CD4-positive, alpha-beta T cell treated with Interleukin-15 for 4 hours (primary cell): ENCODE measurements around the gene UBAC2.
"Not testable (repeated sequence)": the region's sequence is repeated elsewhere in the genome, so short reads cannot be mapped to it uniquely, and the experiment has no call there.

Source experiments
- DNase-seq: peaks from one replicate; pipeline ENCODE4 v3.0.0-alpha.2; 2020; ENCODE audit warnings: low spot score

The UBAC2 gene

DNA sequence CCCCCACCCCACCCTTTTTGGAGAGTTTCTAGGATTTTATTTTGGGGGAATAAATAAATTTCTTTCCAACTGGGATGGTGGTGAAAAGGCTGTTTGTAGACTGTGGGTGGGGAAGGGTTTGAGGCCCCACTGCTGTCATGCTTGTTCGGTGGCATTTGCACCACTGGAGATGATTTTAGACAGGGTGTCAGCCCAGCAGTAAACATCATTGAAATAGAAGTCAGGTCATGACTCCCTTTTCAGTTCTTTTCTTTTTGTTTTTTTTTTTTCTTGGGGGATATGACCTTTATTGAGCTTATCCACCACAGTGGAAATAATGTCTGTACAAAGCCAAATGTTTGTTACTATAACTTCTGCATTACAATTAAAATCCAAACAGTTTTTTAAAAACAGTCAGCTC is 14.1 kb downstream of the UBAC2 start:
- no peak for DNase-seq

GRCh38 chr13:99215184-99215830 is 14.7 kb downstream of the UBAC2 start:
- DNase-seq, result peak; percentile 59

DNA sequence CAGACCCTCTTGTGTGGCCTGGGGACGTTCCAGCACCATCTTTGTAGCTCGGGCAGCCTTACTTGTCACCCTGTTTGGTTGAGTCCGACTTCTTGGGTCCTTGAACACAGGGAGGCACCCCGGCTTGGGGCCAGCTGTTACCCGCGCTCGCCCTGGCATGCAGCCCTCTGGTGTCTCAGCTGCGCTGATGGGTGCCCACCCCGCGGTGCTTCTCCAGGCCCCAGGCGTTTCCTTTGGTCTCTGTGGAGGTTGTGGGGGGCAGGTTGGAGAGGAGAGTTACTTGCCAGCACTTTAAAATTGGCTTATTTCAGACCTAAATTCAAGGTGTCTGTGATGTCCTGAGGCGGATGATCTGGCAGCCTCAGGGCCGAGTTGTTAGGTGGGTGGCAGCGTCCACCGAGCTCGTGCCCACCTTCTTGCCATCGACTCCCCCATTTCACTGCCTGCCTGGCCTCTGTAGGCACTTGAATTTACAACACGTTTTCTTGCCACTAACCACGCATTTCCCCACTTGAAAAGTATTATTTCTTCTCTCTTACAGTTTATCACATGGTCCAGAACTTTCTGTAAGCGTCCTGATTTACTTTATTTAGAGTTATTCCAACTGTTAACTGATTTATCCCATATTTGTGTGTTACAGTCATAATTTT is 16.9 kb downstream of the UBAC2 start:
- no peak for DNase-seq

DNA sequence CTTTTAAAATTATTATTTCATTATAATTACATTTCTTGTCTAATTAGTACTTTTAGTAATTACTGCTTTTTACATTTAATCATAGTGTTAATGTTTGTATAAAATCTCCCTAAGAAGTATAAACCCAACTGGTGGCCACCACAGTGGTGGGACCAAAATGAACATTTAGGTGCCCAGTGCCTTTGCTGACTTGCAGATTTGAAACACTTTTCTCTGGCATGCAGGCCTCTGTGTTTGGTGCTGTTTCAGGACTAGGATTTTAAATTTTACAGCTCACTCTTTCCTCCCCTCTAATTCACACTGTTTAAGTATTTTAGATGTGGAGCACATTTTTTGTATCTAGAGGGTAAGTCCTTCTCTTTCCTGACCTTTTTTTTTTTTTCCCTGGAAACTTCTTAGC is 17.5 kb downstream of the UBAC2 start:
- DNase-seq, result no peak

- DNase-seq, result no peak
Observed at GRCh38 chr13:99218545-99218944, 17.9 kb downstream of the UBAC2 start.

DNA sequence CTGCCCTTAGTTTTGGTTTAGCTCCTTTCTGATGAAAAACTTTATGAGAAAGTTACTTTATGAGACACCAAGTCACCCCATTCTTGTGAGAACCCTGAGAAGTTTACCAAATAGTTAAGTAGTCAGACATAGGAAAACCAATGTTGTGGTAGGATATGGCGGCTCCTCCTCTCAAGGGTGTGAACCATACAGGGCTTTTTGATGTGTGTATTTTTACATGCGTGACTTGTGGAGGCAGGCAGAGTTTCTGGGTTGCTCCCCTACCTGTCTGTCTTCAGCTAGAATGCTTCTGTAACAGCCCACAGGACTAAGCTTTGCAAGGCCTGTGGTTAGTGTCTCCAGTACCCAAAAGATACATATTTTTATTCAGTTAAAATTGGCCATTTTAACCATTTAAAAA is 18.3 kb downstream of the UBAC2 start:
- peak; percentile 81 for DNase-seq

DNA sequence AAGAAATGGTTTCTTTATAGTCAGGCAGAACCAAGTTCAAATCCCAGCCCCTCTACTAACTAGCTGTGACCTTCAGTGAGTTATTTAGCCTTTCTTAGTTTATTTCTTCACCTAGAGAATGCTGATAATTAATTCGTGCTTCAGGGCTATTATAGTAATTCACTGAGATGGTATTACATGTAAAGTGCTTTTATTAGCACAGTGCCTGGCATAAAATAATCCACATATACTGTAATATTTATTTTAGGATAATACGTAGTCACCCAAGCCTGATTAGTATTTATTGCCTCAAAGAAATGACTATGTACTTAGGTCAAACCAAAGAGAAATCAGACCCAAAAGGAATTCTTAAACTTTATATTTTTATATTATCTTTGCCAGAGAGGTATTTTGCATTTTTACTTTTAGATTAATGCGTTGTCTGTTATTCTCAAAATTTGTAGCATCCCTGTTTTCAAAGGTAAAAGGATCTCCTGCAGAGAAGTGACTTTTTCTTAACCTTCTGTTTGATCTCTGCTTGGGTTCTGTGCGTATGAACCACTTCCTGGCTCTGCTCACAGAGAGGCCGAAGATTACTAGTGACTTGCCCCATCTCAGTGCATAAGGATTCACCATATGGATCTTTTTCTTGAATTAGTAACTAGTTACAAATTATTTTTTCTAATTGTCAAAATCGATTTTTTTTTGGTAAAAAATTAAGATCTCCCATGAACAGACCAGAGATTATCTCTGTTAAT is 19.7 kb downstream of the UBAC2 start:
- DNase-seq, result peak; percentile 47

DNA sequence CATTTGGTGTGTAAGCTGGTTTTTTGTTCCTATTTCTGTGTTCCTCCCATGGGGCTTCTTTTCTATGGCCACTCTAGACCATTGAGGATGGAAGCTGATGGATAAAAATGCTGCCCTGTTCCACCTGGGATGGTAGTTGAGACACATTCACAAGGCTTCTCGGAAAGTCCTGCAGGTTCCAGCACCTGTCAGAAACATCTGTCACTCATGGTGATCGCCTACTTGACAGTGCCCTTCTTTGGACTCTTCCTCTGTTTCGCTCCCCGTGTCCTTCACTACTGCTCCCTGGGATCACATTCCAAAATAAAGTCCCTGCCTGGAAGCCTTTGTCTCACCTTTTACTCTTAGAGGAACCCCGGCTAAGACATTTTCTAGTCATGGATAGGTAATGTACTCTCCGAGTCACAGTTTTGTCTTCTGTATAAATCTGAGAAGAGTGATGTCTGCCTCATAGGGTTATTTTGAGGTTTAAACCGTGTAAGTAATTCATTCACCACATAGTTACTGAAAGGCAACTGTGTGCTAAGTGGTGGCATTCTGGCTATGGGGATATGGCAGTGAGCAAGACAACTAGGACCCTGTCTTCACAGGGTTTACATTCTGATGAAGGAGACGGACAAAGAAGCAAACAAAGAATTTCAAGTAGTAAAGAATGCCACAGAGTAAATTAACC is 21.0 kb downstream of the UBAC2 start:
- DNase-seq, result no peak

- no peak for DNase-seq
Observed at GRCh38 chr13:99223587-99223986, 22.9 kb downstream of the UBAC2 start.

GRCh38 chr13:99224021-99224420 is 23.4 kb downstream of the UBAC2 start:
- DNase-seq, result no peak

GRCh38 chr13:99225078-99225477 is 24.4 kb downstream of the UBAC2 start:
- DNase-seq, result no peak

DNA sequence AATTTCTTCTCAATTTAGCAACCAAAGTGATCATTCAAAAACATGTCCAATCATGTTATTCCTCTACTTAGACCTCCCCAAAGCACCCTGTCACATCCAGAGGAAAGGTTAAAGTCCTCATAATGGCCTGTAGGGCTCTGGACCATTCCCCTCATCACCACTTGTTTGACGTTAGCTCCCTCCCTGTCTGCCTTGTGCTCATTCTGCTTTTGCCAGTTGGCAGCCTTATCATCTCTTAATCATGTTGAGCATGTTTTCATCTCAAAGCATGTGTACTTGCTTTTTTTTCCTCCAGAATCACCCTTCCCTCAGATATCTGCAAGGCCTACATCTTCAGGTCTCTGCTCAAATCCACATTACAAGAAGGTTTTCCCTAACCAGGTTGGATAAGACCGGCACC is 25.9 kb downstream of the UBAC2 start:
- DNase-seq, result no peak

GRCh38 chr13:99227331-99227900 is 26.8 kb downstream of the UBAC2 start:
- no peak for DNase-seq

DNA sequence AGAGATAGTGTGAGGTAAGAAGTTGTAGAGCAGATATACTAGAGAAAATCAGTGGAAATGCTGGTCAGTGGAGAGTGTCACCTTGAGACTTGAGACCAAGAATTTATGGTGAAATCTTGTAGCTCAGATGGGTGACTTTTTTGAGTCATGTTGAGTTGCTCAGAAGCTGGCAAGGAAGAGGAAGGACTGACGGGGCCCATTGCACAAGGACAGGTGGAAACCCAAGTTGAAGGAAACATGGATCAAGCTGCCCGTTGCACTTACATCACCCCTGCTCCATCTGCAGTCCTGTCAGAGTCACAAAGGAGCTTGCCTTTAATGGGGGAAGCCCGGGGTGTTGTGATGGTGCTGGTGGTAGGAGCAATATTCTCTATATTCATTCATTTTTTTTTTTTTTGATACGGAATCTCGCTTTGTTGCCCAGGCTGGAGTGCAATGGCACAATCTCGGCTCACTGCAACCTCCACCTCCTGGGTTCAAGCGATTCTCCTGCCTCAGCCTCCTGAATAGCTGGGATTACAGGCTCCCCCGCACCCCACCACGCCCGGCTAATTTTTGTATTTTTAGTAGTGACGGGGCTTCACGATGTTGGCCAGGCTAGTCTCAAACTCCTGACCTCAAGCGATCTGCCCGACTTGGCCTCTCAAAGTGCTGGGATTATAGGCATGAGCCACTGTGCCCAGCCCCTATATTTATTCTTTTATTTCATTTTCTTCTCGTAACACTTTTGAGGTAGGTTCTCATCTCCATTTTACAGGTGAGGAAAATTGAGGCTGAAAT is 27.4 kb downstream of the UBAC2 start:
- DNase-seq, result no peak

- DNase-seq, result peak; percentile 46
Observed at GRCh38 chr13:99228737-99229691, 28.4 kb downstream of the UBAC2 start.

GRCh38 chr13:99230588-99230987 is 29.9 kb downstream of the UBAC2 start:
- not testable (repeated sequence) for DNase-seq

DNA sequence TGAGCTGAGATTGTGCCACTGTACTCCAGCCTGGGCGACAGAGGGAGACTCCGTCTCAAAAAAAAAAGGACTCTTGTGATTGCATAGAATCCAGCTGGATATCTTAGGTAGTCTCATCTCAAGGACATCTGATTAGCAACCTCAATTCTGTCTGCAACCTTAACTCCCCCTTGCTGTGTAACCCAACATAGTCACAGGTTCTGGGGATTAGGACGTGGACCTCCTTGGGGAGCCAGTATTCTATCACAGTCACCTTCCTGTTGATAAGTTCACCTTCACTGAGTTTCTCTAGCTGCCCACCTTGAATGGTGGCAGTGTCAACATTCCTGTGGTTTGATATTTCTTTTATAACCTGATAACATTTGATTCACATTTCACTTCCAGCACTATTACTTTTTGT is 30.3 kb downstream of the UBAC2 start:
- DNase-seq, result no peak

- DNase-seq, result no peak
Observed at GRCh38 chr13:99231721-99232120, 31.1 kb downstream of the UBAC2 start.

GRCh38 chr13:99237981-99238662 is 37.5 kb downstream of the UBAC2 start:
- peak; percentile 42 for DNase-seq

DNA sequence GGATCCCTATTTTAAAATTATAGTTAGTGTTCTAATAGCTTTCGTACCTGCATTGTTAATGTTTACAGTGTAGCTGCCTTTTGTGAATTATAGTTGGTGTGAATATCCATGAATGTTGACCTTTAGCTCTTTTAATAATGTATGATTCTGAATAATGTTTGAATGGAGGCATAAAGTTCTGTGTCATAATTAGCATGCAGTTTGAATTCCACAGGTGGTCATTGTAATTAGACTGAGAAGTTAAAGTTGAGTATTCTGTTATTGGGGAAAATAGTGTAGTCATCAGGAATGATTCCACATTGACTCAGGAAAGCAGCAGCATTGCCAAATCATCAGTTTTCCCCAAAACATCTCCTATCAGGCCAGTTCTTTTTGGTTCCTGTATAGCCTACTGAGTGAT is 45.4 kb downstream of the UBAC2 start:
- no peak for DNase-seq
